Measurements from ENCODE around the gene XRCC6.
A peak's percentile ranks its signal among the peaks of the same experiment; 100 is the strongest.
"Not testable (repeated sequence)": the region's sequence is repeated elsewhere in the genome, so short reads cannot be mapped to it uniquely, and the experiment has no call there.

The XRCC6 gene

DNA sequence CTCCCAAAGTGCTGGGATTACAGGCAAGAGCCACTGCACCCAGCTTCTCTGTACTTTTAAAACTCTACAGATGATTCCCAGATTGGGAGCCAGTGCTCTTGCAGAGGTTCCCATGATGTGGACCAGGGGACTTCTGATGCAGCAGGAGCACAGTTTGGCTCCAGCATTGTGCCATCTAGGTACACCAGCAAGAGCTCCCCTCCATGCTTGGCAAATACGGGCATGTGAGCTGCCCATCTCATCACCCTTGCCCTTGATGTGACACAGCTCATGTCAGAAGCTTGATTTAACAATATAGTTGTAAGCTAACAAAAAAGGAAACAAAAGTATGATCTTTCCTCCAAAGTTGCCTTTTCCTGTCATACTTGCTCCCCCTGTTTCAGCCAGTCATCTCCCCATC is 38.8 kb downstream of the XRCC6 start:
- FAIRE-seq (no peak), DNase-seq (ENCODE audit: insufficient read length) (no peak)
- TF ChIP-seq TAF1 (IDR thresholded peaks at IDR 0.05; ENCODE audit: borderline replicate concordance, low read depth, low read length) (no peak), POLR2AphosphoS5 (IDR thresholded peaks at IDR 0.05; ENCODE audit: low read depth, low read length) (no peak), POLR2A (IDR thresholded peaks at IDR 0.05; ENCODE audit: low read depth, low read length) (no peak)

DNA sequence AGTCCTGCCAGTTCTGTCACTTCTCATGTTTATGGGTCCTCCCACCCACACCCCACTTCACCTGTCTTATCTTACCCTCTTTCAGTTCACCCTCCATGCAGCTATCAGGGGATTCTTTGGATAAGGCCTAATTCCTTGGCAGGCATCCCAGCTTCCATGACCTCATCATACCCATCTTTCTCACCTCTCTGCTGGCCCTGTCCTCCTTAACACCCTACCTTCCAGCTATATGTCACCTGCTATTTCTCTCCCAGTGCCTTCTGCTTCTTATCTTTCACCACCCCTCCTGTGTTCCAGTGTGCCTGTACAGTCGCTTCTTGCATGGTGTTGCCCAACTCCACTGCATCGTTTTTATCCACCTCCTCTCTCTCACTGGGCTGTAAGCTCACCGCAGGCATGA is 39.3 kb downstream of the XRCC6 start:
- no peak for DNase-seq (ENCODE audit: insufficient read length)
- no peak for FAIRE-seq
- TF ChIP-seq POLR2AphosphoS5 (IDR thresholded peaks at IDR 0.05; ENCODE audit: low read depth, low read length) (no peak), POLR2A (IDR thresholded peaks at IDR 0.05; ENCODE audit: low read depth, low read length) (no peak), TAF1 (IDR thresholded peaks at IDR 0.05; ENCODE audit: borderline replicate concordance, low read depth, low read length) (no peak)

DNA sequence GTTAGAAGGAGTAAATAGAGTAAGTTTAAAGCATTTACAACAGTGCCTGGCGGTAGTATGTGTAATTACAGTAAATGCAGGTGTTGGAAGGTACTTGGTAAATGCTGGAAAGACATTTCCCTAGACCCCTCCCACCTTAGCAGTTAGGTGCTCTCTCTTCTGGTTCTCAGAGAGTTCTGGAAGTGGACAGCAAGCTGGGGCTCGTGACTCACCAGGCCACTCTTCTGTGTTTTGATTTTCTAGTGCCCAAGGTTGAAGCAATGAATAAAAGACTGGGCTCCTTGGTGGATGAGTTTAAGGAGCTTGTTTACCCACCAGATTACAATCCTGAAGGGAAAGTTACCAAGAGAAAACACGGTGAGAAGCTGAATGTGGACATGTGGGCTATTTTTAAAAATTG is 40.0 kb downstream of the XRCC6 start:
- TF ChIP-seq POLR2A (IDR thresholded peaks at IDR 0.05; ENCODE audit: low read depth, low read length) = no peak
- TF ChIP-seq POLR2AphosphoS5 (IDR thresholded peaks at IDR 0.05; ENCODE audit: low read depth, low read length) = no peak
- TF ChIP-seq TAF1 (IDR thresholded peaks at IDR 0.05; ENCODE audit: borderline replicate concordance, low read depth, low read length) = no peak
- DNase-seq (ENCODE audit: insufficient read length) (no peak), FAIRE-seq (no peak)

DNA sequence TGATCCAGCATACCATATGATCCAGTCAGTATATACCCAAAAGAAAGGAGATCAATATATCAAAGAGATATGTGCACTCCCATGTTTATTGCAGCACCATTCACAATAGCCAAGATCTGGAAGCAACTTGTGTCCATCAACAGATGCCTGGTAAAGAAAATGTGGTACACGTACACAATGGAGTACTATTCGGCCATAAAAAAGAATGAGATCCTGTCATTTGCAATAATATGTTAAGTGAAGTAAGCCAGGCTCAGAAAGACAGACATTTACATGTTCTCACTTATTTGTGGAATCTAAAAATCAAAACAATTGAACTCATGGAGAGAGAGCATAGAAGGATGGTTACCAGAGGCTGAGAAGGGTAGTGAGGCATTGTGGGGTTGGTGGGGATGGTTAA is 40.6 kb downstream of the XRCC6 start:
- TF ChIP-seq TAF1 (IDR thresholded peaks at IDR 0.05; ENCODE audit: borderline replicate concordance, low read depth, low read length) = no peak
- TF ChIP-seq POLR2AphosphoS5 (IDR thresholded peaks at IDR 0.05; ENCODE audit: low read depth, low read length) = no peak
- no peak for TF ChIP-seq POLR2A (IDR thresholded peaks at IDR 0.05; ENCODE audit: low read depth, low read length)
- DNase-seq (ENCODE audit: insufficient read length) (no peak), FAIRE-seq (no peak)

DNA sequence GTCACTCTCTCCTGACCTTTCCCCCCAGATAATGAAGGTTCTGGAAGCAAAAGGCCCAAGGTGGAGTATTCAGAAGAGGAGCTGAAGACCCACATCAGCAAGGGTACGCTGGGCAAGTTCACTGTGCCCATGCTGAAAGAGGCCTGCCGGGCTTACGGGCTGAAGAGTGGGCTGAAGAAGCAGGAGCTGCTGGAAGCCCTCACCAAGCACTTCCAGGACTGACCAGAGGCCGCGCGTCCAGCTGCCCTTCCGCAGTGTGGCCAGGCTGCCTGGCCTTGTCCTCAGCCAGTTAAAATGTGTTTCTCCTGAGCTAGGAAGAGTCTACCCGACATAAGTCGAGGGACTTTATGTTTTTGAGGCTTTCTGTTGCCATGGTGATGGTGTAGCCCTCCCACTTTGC is 42.5 kb downstream of the XRCC6 start:
- FAIRE-seq; DNase-seq (ENCODE audit: insufficient read length): not testable (repeated sequence)

DNA sequence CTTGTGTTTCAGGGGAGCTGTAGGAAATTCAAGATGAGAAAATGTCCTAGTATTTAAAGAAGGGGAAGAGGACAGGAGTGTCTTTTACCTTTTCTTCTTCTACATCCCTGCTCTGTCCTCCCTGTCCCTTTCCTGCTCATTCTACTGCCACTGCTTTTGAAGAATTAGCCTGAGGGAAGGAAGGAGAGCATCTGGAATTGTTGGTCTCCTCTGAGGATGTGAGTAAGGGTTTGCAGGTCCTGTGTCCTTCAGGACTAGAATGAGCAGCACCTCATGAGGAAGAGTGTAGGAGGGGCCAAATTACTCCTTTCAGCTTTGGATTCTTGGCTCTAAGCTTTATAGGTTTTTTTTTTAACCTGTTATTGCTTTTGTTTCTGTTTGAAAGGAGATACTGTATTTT is 43.4 kb downstream of the XRCC6 start:
- TF ChIP-seq POLR2AphosphoS5 (IDR thresholded peaks at IDR 0.05; ENCODE audit: low read depth, low read length) = 0 out of 2 replicates have a peak, but pooled peaks have one; percentile 48
- no peak for TF ChIP-seq POLR2A (IDR thresholded peaks at IDR 0.05; ENCODE audit: low read depth, low read length)
- no peak for TF ChIP-seq TAF1 (IDR thresholded peaks at IDR 0.05; ENCODE audit: borderline replicate concordance, low read depth, low read length)
- no peak for DNase-seq (ENCODE audit: insufficient read length)
- FAIRE-seq = no peak

DNA sequence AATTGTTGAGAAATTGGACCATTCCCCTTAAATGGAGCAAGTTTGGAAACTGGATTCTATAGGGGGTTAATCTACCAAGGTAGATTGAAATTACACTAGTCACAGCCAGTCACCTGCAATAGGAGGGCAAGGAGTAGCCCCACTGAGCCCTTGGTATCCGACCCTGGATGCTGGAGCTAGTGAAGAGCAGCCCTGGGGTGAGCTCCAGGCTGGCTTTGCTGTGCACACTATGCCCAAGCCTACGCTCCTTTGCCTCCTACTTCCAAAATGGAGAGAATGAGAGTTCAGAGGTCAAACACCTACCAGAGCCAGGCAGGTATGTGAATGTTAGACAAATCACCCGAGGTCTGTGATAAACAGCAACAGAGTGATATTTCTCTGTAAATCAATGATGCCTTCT is 43.9 kb downstream of the XRCC6 start:
- FAIRE-seq = no peak

DNA sequence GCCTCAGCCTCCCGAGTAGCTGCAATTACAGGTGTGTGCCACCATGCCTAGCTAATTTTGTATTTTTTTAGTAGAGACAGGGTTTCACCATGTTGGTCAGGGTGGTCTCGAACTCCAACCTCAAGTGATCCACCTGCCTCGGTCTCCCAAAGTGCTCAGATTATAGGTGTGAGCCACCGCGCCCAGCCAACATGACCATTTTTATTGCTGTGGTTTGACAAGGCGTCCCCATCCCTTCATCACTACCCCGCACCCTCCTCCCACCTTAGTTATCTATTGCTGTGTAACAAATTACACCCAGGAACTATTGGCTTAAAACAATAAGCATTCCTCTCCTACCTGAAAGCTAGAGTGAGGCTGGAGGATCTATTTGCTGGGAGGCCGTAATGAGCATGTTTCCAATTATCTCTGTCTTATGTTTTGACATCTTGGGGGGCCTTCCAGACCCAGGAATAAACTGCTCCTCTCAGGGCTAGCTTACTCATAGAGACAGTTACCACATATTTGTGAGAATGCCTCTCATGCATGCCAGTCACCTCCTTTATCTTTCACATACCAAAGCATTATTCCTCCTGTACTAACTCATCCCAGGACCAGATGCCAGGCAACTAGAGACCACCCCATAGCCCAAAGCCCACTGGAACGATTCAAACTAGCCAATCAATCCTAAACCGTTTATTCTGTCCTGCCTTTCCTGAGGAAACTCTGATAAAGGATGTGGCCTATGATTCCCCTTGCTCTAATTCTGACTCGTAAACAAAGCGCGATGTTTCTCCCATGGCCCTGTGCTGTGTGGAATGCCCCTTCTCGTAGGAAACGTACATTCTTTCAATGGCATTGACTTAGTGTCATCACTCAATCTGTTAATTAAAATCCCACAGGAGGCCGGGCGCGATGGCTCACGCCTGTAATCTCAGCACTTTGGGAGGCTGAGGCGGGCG is 48.1 kb downstream of the XRCC6 start:
- no peak for DNase-seq (ENCODE audit: insufficient read length)
- no peak for TF ChIP-seq TAF1 (IDR thresholded peaks at IDR 0.05; ENCODE audit: borderline replicate concordance, low read depth, low read length)
- no peak for TF ChIP-seq POLR2A (IDR thresholded peaks at IDR 0.05; ENCODE audit: low read depth, low read length)
- TF ChIP-seq POLR2AphosphoS5 (IDR thresholded peaks at IDR 0.05; ENCODE audit: low read depth, low read length) = no peak
- FAIRE-seq = no peak

More for the DNA sequence above, 43.9 kb downstream of the XRCC6 start:
- TF ChIP-seq POLR2A (IDR thresholded peaks at IDR 0.05; ENCODE audit: low read depth, low read length) (no peak), TAF1 (IDR thresholded peaks at IDR 0.05; ENCODE audit: borderline replicate concordance, low read depth, low read length) (no peak), POLR2AphosphoS5 (IDR thresholded peaks at IDR 0.05; ENCODE audit: low read depth, low read length) (no peak)
- DNase-seq (ENCODE audit: insufficient read length) = no peak

DNA sequence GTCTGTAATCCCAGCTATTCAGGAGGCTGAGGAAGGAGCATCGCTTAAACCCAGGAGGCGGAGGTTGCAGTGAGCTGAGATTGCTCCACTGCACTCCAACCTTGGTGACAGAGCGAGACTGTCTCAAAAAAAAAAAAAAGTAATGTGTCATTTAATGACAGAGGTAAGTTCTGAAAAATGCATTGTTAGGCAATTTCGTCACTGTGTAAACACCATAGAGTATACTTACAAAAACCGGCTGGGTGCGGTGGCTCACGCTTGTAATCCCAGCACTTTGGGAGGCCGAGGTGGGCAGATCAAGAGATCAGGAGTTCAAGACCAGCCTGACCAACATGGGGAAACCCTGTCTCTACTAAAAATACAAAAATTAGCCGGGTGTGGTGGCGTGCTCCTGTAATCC is 51.0 kb downstream of the XRCC6 start:
- FAIRE-seq; DNase-seq (ENCODE audit: insufficient read length): not testable (repeated sequence)

DNA sequence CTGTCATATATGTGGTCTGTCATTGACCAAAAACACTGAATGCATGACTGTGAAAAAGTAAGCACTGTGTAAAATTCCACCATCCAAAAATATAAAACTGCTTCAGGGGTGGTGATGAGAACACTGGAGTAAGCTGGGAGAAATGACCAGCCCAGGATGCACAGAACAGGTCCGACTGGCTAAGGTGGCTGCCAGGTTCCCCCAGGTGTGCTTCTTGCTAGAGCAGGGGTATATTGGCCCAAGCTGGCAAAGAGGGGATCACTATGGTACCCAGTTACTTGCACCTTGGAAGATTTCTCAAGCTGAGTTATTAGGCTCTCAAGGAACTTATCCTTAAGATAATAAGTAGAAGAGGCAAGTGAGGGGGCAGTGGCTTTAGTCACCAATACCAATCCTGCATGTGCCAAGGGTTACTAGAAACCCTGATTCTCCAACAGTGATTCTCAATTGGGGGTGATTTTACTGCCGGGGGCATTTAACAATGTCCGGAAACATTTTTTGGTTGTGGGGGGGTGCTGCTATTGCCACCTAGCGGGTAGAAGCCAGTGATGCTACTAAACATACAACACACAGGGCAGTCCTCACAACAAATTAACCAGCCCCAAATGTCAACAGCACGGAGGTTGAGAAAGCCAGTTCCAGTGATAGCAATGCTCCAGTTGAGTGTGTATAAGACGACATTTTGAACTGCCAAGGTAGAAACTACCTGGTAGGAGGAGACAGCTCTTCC is 51.9 kb downstream of the XRCC6 start:
- TF ChIP-seq POLR2AphosphoS5 (IDR thresholded peaks at IDR 0.05; ENCODE audit: low read depth, low read length) (no peak), TAF1 (IDR thresholded peaks at IDR 0.05; ENCODE audit: borderline replicate concordance, low read depth, low read length) (no peak), POLR2A (IDR thresholded peaks at IDR 0.05; ENCODE audit: low read depth, low read length) (no peak)
- DNase-seq (ENCODE audit: insufficient read length) (no peak), FAIRE-seq (no peak)

DNA sequence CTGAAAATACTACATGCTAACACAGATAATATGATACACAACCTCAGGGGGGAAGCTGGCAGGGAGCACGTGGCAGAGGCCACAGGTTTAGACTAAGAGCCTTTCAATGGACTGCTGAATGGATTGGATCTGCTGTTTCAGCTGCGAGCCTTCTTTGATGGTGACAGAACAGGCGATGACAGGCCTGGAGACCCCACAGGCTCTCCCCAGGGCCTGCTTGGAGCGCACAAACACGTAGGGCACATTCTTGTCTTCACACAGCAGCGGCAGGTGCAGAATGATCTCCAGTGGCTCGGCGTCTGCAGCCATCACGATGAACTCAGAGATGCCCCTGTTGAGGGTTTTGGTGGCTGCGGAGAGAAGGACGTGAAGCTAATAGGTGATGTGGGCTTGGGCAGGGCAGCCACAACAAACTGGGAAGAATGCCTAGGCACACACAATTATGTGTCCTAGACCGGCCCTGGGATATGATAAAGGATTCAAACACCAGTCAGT is 53.8 kb downstream of the XRCC6 start:
- DNase-seq (ENCODE audit: insufficient read length) (no peak), FAIRE-seq (no peak)
- TF ChIP-seq TAF1 (IDR thresholded peaks at IDR 0.05; ENCODE audit: borderline replicate concordance, low read depth, low read length) (no peak), POLR2A (IDR thresholded peaks at IDR 0.05; ENCODE audit: low read depth, low read length) (no peak), POLR2AphosphoS5 (IDR thresholded peaks at IDR 0.05; ENCODE audit: low read depth, low read length) (no peak)

DNA sequence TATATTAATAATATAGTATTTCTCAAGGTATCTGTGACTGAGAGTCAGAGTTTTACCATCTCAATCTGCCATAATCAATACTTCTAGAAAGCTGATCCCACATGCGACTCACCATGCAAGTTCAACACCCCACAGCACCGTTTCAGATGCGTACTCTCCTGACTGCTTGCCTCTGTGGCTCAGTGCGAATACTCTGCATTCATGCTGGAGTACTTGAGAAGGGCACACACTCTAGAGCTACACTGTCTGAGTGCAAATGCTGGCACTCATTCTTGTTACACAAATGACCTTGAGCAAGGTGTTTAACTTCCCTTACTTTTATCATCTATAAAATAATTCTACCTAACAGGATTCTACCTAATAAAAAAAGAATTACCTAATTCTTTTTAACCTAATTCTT is 55.0 kb downstream of the XRCC6 start:
- TF ChIP-seq TAF1 (IDR thresholded peaks at IDR 0.05; ENCODE audit: borderline replicate concordance, low read depth, low read length) = no peak
- TF ChIP-seq POLR2A (IDR thresholded peaks at IDR 0.05; ENCODE audit: low read depth, low read length) = no peak
- no peak for TF ChIP-seq POLR2AphosphoS5 (IDR thresholded peaks at IDR 0.05; ENCODE audit: low read depth, low read length)
- FAIRE-seq (no peak), DNase-seq (ENCODE audit: insufficient read length) (no peak)

Data from GM12892 (cell line).